GM12873 (cell line): ENCODE data around the gene COX17.

Experiments used
- TF ChIP-seq, protein P1 (sequence below): IDR thresholded peaks from 2 replicates; pipeline ENCODE4 v1.5.1; 2012; ENCODE audit warnings: low read depth, mild to moderate bottlenecking, moderate library complexity, low read length, control low read depth; ENCODE audit not compliant: insufficient read depth; ENCODE audit errors: missing control alignments

Gene COX17

DNA sequence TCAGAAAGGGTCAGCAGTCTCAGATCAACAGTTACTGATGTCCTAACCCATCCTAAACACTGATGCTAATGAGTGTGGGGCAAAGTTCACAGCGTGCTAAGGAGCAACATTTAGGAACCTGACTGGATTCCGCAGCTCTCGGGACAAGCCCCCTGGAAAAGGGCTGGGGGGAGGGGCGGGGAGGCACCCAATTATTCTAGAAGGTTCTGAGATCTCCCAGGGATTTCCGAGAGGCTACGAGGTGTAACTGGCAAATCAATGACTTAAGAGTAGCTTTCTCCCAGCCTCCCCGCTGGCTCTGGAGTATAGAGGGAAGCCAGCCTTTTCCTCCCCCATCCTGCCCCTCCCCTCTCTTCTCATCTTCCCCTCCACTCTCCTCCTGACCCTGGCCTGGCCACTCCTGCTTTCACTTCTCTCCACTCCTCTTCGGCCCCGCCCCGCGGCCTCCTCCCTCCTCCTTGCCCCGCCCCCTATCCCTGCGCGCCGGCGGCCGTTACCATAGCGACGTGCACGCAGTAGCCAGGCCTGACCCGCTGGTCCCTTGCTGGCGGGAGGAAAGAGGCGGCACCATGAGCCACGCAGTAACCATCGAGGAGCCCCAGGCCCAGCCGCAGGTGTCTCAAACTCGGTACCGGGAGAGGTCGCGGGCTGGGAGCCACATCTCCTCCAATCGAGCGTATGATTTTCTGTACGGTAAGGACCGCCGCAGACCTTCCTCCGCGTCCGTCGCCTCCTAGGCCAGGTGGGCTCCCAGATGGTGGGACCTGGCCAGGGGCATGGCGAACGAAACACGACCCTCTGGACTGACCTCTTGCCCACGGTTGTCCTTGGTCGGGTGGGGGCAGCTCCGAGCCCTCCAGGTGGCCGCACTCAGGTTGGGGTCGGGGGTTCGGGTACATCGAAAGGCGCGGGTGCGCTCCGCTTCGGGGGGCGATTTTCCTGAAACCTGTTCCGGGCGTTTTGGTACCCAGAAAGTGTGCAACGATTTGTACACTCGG lies 25.6 kb upstream of the COX17 start, which contains the start of gene CFAP91:
CFAP91 (plus strand) TSS at position 493 of the 998 bp plus-strand sequence; CDS start at position 570, 77 bp downstream.
- TF ChIP-seq, protein P1, sequence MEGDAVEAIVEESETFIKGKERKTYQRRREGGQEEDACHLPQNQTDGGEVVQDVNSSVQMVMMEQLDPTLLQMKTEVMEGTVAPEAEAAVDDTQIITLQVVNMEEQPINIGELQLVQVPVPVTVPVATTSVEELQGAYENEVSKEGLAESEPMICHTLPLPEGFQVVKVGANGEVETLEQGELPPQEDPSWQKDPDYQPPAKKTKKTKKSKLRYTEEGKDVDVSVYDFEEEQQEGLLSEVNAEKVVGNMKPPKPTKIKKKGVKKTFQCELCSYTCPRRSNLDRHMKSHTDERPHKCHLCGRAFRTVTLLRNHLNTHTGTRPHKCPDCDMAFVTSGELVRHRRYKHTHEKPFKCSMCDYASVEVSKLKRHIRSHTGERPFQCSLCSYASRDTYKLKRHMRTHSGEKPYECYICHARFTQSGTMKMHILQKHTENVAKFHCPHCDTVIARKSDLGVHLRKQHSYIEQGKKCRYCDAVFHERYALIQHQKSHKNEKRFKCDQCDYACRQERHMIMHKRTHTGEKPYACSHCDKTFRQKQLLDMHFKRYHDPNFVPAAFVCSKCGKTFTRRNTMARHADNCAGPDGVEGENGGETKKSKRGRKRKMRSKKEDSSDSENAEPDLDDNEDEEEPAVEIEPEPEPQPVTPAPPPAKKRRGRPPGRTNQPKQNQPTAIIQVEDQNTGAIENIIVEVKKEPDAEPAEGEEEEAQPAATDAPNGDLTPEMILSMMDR: no peak

DNA sequence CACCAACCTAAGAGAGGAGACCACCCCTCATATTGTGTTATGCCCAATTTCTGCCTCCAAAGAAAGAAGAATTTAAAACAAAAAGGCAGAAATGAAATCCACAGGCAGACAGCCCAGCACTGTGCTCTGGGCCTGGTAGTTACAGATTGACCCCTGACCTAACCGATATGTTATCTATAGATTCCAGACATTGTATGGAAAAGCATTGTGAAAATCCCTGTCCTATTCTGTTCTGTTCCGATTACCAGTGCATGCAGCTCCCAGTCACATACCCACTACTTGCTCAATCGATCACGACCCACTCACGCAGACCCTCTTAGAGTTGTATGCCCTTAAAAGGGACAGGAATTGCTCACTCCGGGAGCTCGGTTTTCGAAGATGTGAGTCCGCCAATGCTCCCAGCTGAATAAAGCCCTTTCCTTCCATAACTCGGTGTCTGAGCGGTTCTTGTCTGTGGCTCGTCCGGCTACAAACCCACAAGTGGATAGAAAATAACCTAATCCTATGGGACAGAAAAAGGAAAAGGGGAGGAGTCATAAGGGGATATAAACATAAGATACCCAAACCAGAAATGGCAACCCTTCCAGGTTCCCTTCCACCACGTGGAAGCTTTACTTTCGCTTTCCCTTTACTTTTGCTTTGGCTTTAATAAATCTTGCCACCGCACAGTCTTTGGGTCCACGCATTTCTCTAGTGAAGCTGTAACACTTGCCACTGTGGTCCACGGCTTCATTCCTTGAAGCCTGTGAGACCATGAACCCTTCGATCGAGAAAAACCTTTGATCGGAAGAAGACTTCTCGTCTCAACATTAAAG lies 23.9 kb upstream of the COX17 start:
- TF ChIP-seq, protein P1: no peak

DNA sequence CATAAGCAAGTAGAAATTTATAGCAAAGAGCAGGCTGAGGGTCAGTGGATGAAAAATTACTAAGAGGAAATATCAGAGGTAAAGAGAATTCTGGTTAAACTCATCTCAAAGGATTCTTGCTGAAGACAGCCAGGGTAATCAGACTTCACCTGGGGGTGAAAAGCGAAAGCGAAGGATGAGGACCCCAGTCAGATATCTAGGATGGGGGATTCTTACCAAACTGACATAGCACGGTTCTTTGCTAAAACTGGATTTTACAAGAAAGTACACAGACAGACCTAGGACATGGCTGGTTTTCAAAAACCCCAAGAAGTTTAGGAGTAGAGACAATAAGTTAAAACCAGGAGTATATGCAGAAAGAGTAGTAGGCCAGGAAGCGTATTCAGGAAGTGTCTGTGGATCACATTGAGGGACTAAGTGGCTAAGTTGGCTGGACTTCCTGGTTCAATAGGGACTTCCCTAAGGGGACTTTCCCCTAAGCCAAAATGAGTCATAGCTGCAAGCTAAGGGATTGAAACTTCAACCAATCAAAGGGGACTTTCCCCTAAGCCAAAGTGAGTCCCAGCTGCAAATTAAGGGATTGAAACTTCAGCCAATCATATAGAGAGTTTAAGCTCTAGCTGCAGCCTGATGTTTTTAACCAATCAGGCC lies 23.2 kb upstream of the COX17 start:
- TF ChIP-seq, protein P1: no peak

DNA sequence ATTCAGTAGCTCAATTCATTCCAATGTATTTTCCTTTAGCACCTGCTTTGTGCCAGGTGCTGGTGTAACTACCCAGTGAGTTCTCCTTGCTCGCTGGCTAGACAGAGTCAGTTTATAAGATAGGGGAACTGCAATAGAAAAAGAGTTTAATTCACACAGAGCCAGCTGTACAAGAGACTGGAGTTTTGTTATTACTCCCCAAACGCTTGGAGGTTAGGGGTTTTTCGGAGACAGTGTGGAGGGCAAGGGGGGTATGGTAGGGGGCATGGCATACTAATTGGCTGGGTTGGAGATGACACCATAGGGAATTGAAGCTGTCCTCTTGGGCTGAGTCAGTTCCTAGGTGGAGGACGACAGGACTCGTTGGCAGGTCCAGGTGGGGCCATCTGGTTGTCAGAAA lies 20.2 kb upstream of the COX17 start:
- TF ChIP-seq, protein P1: no peak

DNA sequence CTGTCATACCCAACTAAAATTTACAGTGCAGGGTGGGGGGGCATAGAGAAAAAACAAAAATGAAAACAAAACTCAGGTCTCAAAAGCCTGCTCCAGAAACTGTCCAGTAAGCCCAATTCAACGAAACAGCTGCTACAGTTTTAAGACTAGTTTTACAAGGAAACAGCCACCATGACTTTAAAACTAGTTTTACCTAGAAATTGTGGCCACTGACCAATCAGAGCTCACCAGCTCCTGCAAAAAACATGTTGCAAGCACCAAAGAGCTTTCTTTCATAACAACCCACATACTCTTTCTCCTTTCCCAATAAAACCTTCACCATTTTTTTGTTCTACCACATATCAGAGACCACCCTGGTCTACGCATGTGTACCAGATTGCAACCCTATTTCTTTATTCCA lies 18.3 kb upstream of the COX17 start:
- TF ChIP-seq, protein P1: no peak

DNA sequence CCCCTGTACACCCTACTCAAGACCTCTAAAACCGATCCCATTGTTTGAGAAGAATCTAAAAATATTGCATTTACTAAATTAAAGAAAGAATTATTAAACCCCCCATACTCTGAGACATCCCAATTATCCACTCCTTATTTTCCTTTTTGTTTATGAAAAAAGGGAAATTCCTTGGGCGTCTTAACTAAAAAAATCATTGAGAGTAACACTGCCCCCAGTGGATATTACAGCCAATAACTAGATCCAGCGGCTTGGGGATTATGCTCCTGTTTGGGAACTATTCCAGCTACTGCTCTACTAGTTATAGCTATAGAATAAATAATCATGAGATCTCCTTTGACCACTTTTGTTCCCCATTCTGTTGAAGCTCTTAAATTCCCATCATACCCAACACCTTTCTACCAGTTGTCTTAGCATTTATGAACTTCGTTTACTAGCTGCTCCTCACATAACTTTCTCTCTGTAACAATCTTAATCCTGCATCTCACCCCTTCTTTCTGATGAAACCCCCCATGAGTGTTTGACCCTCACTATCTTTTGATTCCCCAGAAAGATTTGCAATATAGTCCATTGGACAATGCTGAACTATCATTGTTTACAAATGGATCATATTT lies 12.9 kb upstream of the COX17 start:
- TF ChIP-seq, protein P1: peak; percentile 47
